ENCODE results near the gene CTNNBL1. TPM values are rescaled to one million over a fixed set of nuclear protein-coding genes. Genes with fewer than 3 reads are reported as not detected.

Gene CTNNBL1
- total and polyA plus RNA-seq, 7 experiments from 2014 or later, result 41.7 to 93.4 (median 56.4) TPM

- no peak overlapping the region for H3K4me3 ChIP-seq (ENCODE audit: low read length)
- ChIA-PET CTCF (no interaction called here), POLR2A (no interaction called here)
- no peak for DNase-seq
- H3K4me1 ChIP-seq (ENCODE audit: control insufficient read depth in 2 of 2, insufficient read depth in 2 of 2, low read length in 2 of 2), result no peaks in the 10 kb centered on the region
- H3K4me3 Mint-ChIP-seq, result no peak overlapping the region
- no peaks in the 10 kb centered on the region for H3K9me3 Mint-ChIP-seq
- H3K36me3 Mint-ChIP-seq, result no peaks in the 10 kb centered on the region
- no peak for ATAC-seq
- H3K27me3 Mint-ChIP-seq, result no peaks in the 10 kb centered on the region
- intact Hi-C loops (cut with micrococcal nuclease), result no loop called here
- no peak overlapping the region for H3K27ac Mint-ChIP-seq
- H3K9me3 ChIP-seq (ENCODE audit: control insufficient read depth in 2 of 3, low read length in 3 of 3), result no peaks in the 10 kb centered on the region
- no peak overlapping the region for H3K27ac ChIP-seq (ENCODE audit: low read depth, low read length)
- H3K36me3 ChIP-seq (ENCODE audit: control insufficient read depth in 2 of 3, insufficient read depth in 3 of 3, low read length in 3 of 3), result no peaks in the 10 kb centered on the region
- H3K27me3 ChIP-seq (ENCODE audit: control insufficient read depth in 2 of 2, insufficient read depth in 2 of 2, low read length in 2 of 2), result no peaks in the 10 kb centered on the region
- H3K4me1 Mint-ChIP-seq, result peaks cover 0 to under 1% (median 0%) of the 10 kb centered on the region in 7 donors
Measured at GRCh38 chr20:37888641-37889040, 194.8 kb downstream of the CTNNBL1 start.

GRCh38 chr20:37890108-37890507, 196.3 kb downstream of the CTNNBL1 start:
- ChIA-PET CTCF (no interaction called here), POLR2A (no interaction called here)
- Histone ChIP-seq H3K4me1 (ENCODE audit: control insufficient read depth in 2 of 2, insufficient read depth in 2 of 2, low read length in 2 of 2) (no peaks in the 10 kb centered on the region), H3K27ac (ENCODE audit: low read depth, low read length) (no peak overlapping the region), H3K9me3 (ENCODE audit: control insufficient read depth in 2 of 3, low read length in 3 of 3) (no peaks in the 10 kb centered on the region), H3K4me3 (ENCODE audit: low read length) (no peak overlapping the region), H3K27me3 (ENCODE audit: control insufficient read depth in 2 of 2, insufficient read depth in 2 of 2, low read length in 2 of 2) (no peaks in the 10 kb centered on the region), H3K36me3 (ENCODE audit: control insufficient read depth in 2 of 3, insufficient read depth in 3 of 3, low read length in 3 of 3) (no peaks in the 10 kb centered on the region)
- Mint-ChIP-seq H3K4me1 (peaks cover 0 to 6% (median 0%) of the 10 kb centered on the region in 7 donors), H3K27ac (no peak overlapping the region), H3K9me3 (no peaks in the 10 kb centered on the region), H3K27me3 (no peaks in the 10 kb centered on the region), H3K4me3 (no peak overlapping the region), H3K36me3 (no peaks in the 10 kb centered on the region)
- ATAC-seq, result no peak
- DNase-seq, result no peak
- intact Hi-C loops (cut with micrococcal nuclease), result no loop called here

GRCh38 chr20:37890643-37891042, 196.8 kb downstream of the CTNNBL1 start:
- CTCF ChIA-PET, result no interaction called here
- POLR2A ChIA-PET, result no interaction called here
- no peak overlapping the region for H3K4me3 Mint-ChIP-seq
- Histone ChIP-seq H3K36me3 (ENCODE audit: control insufficient read depth in 2 of 3, insufficient read depth in 3 of 3, low read length in 3 of 3) (no peaks in the 10 kb centered on the region), H3K27me3 (ENCODE audit: control insufficient read depth in 2 of 2, insufficient read depth in 2 of 2, low read length in 2 of 2) (no peaks in the 10 kb centered on the region), H3K4me3 (ENCODE audit: low read length) (no peak overlapping the region), H3K27ac (ENCODE audit: low read depth, low read length) (no peak overlapping the region), H3K4me1 (ENCODE audit: control insufficient read depth in 2 of 2, insufficient read depth in 2 of 2, low read length in 2 of 2) (no peaks in the 10 kb centered on the region), H3K9me3 (ENCODE audit: control insufficient read depth in 2 of 3, low read length in 3 of 3) (no peaks in the 10 kb centered on the region)
- H3K27me3 Mint-ChIP-seq, result no peaks in the 10 kb centered on the region
- no peaks in the 10 kb centered on the region for H3K9me3 Mint-ChIP-seq
- peaks cover 0 to 6% (median 0%) of the 10 kb centered on the region in 7 donors for H3K4me1 Mint-ChIP-seq
- no peaks in the 10 kb centered on the region for H3K36me3 Mint-ChIP-seq
- no peak for ATAC-seq
- H3K27ac Mint-ChIP-seq, result no peak overlapping the region
- intact Hi-C loops (cut with micrococcal nuclease), result no loop called here
- no peak for DNase-seq

- intact Hi-C loops (cut with micrococcal nuclease), result no loop called here
- ATAC-seq, result no peak
- Mint-ChIP-seq H3K4me3 (no peak overlapping the region), H3K9me3 (no peaks in the 10 kb centered on the region), H3K27ac (no peak overlapping the region), H3K4me1 (peaks cover 0 to 6% (median 0%) of the 10 kb centered on the region in 7 donors), H3K36me3 (no peaks in the 10 kb centered on the region), H3K27me3 (no peaks in the 10 kb centered on the region)
- no peak for DNase-seq
- no peaks in the 10 kb centered on the region for H3K27me3 ChIP-seq (ENCODE audit: control insufficient read depth in 2 of 2, insufficient read depth in 2 of 2, low read length in 2 of 2)
- no peaks in the 10 kb centered on the region for H3K4me1 ChIP-seq (ENCODE audit: control insufficient read depth in 2 of 2, insufficient read depth in 2 of 2, low read length in 2 of 2)
- no peak overlapping the region for H3K4me3 ChIP-seq (ENCODE audit: low read length)
- H3K36me3 ChIP-seq (ENCODE audit: control insufficient read depth in 2 of 3, insufficient read depth in 3 of 3, low read length in 3 of 3), result no peaks in the 10 kb centered on the region
- ChIA-PET CTCF (no interaction called here), POLR2A (no interaction called here)
- no peak overlapping the region for H3K27ac ChIP-seq (ENCODE audit: low read depth, low read length)
- no peaks in the 10 kb centered on the region for H3K9me3 ChIP-seq (ENCODE audit: control insufficient read depth in 2 of 3, low read length in 3 of 3)
Measured at GRCh38 chr20:37892001-37892400, 198.2 kb downstream of the CTNNBL1 start.

GRCh38 chr20:37893566-37894241, 199.9 kb downstream of the CTNNBL1 start:
- intact Hi-C loops (cut with micrococcal nuclease), result no loop called here
- Histone ChIP-seq H3K27me3 (ENCODE audit: control insufficient read depth in 2 of 2, insufficient read depth in 2 of 2, low read length in 2 of 2) (no peaks in the 10 kb centered on the region), H3K27ac (ENCODE audit: low read depth, low read length) (no peak overlapping the region), H3K9me3 (ENCODE audit: control insufficient read depth in 2 of 3, low read length in 3 of 3) (no peaks in the 10 kb centered on the region), H3K4me1 (ENCODE audit: control insufficient read depth in 2 of 2, insufficient read depth in 2 of 2, low read length in 2 of 2) (no peaks in the 10 kb centered on the region), H3K36me3 (ENCODE audit: control insufficient read depth in 2 of 3, insufficient read depth in 3 of 3, low read length in 3 of 3) (no peaks in the 10 kb centered on the region), H3K4me3 (ENCODE audit: low read length) (no peak overlapping the region)
- ATAC-seq (no peak), DNase-seq (no peak)
- Mint-ChIP-seq H3K4me3 (no peak overlapping the region), H3K36me3 (no peaks in the 10 kb centered on the region), H3K27me3 (peaks cover 0 to 10% (median 0%) of the 10 kb centered on the region in 5 donors), H3K9me3 (no peaks in the 10 kb centered on the region), H3K27ac (no peak overlapping the region), H3K4me1 (peaks cover 0 to 6% (median 0%) of the 10 kb centered on the region in 7 donors)
- ChIA-PET POLR2A (no interaction called here), CTCF (no interaction called here)

GRCh38 chr20:37894454-37894853, 200.6 kb downstream of the CTNNBL1 start:
- Histone ChIP-seq H3K27me3 (ENCODE audit: control insufficient read depth in 2 of 2, insufficient read depth in 2 of 2, low read length in 2 of 2) (no peaks in the 10 kb centered on the region), H3K9me3 (ENCODE audit: control insufficient read depth in 2 of 3, low read length in 3 of 3) (no peaks in the 10 kb centered on the region), H3K36me3 (ENCODE audit: control insufficient read depth in 2 of 3, insufficient read depth in 3 of 3, low read length in 3 of 3) (no peaks in the 10 kb centered on the region), H3K4me3 (ENCODE audit: low read length) (no peak overlapping the region), H3K4me1 (ENCODE audit: control insufficient read depth in 2 of 2, insufficient read depth in 2 of 2, low read length in 2 of 2) (no peaks in the 10 kb centered on the region), H3K27ac (ENCODE audit: low read depth, low read length) (no peak overlapping the region)
- Mint-ChIP-seq H3K36me3 (no peaks in the 10 kb centered on the region), H3K27ac (no peak overlapping the region), H3K4me3 (no peak overlapping the region), H3K27me3 (peaks cover 0 to 16% (median 7%) of the 10 kb centered on the region in 5 donors), H3K9me3 (no peaks in the 10 kb centered on the region), H3K4me1 (peaks cover 0 to 6% (median 0%) of the 10 kb centered on the region in 7 donors)
- no peak for ATAC-seq
- intact Hi-C loops (cut with micrococcal nuclease), result no loop called here
- no peak for DNase-seq
- ChIA-PET CTCF (interaction anchor here (0.6 kb wide), 1 partner anchor 1478 kb away, joined by 3 read pairs; no protein-coding TSS in a partner anchor), POLR2A (no interaction called here)

- Mint-ChIP-seq H3K27ac (no peak overlapping the region), H3K4me3 (no peak overlapping the region), H3K27me3 (peaks cover 5 to 21% (median 15%) of the 10 kb centered on the region in 5 donors), H3K4me1 (peaks cover 0 to 6% (median 0%) of the 10 kb centered on the region in 7 donors), H3K9me3 (no peaks in the 10 kb centered on the region), H3K36me3 (no peaks in the 10 kb centered on the region)
- POLR2A ChIA-PET, result no interaction called here
- Histone ChIP-seq H3K4me3 (ENCODE audit: low read length) (no peak overlapping the region), H3K4me1 (ENCODE audit: control insufficient read depth in 2 of 2, insufficient read depth in 2 of 2, low read length in 2 of 2) (no peaks in the 10 kb centered on the region), H3K9me3 (ENCODE audit: control insufficient read depth in 2 of 3, low read length in 3 of 3) (no peaks in the 10 kb centered on the region), H3K36me3 (ENCODE audit: control insufficient read depth in 2 of 3, insufficient read depth in 3 of 3, low read length in 3 of 3) (no peaks in the 10 kb centered on the region), H3K27me3 (ENCODE audit: control insufficient read depth in 2 of 2, insufficient read depth in 2 of 2, low read length in 2 of 2) (no peaks in the 10 kb centered on the region), H3K27ac (ENCODE audit: low read depth, low read length) (no peak overlapping the region)
- ATAC-seq (no peak), DNase-seq (no peak)
- CTCF ChIA-PET, result no interaction called here
- intact Hi-C loops (cut with micrococcal nuclease), result no loop called here
Measured at GRCh38 chr20:37895166-37895565, 201.3 kb downstream of the CTNNBL1 start.

All from naive thymus-derived CD4-positive, alpha-beta T cell (primary cell).